GM18505 (cell line): Measurements from ENCODE around the gene ZNF580.

Experiments used
- ATAC-seq: cut with Tn5 transposase; IDR thresholded peaks from one replicate; pipeline ENCODE4 v1.9.1; 2021; ENCODE audit not compliant: unreplicated experiment
- POLR2A ChIP-seq: IDR thresholded peaks from 4 replicates; pipeline ENCODE4 v1.6.1; 2011; ENCODE audit warnings: borderline replicate concordance; ENCODE audit not compliant: insufficient read depth, insufficient read length; ENCODE audit errors: extremely low read depth

ZNF580 gene

DNA sequence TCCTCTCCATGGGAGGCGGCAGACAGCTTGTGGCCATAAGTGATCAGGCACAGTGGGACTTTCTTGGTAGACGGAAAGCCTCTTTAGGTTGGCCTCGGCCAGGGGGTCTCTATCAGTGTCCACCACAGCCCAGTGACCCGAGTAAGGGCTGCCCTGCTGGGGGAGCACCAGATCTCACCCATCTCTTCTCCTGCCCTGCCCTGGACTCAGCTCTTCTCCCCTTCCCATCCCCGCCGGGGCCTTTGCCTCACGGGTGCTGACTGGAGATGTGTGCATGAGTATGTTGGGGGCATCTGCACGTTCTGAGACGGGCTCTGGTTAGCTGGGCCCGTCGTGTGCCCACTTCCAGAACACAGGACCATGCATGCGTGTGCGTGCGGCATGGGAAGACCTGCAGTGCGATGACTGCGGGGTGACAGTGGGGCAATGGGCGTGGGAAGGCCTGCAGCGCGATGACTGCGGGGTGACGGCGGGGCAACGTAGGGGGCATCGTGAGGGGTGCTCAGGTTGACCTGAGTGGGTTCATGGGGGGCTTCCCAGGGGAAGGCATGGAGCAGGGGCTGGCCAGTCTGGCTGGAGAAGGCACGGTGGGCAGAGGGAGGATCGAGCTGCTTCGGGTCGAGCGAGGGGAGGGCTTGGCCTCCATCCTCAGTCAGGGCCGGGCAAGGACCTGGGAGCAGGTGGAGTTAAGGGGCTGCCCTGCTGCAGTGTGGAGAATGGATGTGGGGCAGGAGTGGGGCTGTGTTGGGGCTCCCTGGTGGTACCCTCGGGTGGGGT lies 50.2 kb downstream of the ZNF580 start:
- ATAC-seq: no peak

DNA sequence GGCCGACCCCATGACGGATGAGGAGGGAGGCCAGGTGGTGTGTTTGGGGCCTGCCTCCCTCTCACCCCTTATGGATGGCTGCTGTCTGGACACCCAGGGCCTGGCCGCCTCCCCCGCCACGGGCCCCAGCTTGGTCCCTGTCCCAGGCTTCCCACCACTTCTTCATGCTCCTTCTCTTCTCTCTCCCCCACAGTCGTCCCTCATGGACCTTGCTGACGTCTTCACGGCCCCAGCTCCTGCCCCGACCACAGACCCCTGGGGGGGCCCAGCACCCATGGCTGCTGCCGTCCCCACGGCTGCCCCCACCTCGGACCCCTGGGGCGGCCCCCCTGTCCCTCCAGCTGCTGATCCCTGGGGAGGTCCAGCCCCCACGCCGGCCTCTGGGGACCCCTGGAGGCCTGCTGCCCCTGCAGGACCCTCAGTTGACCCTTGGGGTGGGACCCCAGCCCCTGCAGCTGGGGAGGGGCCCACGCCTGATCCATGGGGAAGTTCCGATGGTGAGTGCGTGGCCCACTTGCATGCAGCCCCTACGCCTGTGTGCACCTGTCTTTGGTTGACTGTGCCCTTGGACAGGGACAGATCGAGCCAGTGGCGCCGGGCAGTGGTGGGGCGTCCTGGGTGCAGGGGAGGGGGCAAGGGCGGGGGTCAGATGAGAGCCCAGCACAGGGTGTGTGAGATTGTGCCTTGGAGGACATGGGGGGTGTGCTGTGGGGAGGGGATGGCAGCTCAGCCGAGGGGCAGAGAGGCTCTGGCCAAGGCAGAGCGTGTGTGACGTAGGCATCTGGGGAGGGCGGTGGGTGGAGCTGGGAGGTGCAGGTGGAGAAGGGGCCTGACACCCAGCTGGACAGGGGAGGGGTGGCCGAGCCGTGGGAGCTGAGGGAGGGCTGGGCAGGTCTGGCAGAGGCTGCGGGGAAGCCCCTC lies 51.0 kb downstream of the ZNF580 start:
- no peak for TF ChIP-seq POLR2A
- no peak for ATAC-seq

More for the DNA sequence above, 50.2 kb downstream of the ZNF580 start:
- no peak for TF ChIP-seq POLR2A

DNA sequence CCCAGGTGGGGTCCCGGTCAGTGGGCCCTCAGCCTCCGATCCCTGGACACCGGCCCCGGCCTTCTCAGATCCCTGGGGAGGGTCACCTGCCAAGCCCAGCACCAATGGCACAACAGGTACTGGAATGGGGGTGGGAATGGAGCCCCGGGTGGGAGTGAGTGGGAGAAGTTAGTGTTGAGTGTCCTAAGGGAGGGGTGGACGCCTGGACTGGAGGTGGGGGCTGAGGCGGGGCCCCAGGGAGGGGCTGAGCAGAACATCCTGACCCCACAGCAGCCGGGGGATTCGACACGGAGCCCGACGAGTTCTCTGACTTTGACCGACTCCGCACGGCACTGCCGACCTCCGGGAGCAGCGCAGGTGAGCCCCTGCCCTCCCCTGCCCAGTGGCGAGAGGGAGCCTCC lies 51.9 kb downstream of the ZNF580 start:
- no peak for TF ChIP-seq POLR2A
- no peak for ATAC-seq
